ENCODE results near the gene COX10.

DNA sequence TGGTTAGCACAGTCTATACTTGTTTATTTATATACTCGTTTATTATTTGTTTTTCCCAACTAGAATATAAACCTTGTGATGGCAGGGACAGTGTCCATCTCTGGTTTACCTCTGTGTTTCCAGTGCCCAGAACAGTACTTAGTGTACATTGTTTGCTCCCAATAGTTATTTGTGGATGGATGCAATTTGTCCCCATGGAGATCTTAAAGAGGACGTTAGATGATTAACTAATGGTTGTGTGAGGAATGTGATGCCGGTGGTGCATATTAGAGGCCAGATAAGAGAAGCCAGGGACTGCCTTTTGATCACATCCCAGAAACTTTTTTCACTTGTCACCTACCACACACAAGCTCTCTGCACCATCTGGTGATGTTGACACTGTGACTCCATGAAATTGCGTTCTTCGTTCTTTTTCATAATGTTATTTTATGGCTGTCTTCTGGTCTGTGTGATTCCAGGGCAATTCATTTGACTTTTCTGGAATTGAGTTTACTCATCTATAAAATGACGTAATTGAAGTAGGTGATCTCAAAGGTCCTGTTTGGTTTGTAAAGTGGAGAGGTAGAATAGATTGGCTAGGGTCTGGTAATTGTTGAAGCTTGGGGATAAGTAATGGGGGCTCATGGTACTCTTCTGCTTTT lies 1.2 kb downstream of the COX10 start:
- TF ChIP-seq, protein P1, sequence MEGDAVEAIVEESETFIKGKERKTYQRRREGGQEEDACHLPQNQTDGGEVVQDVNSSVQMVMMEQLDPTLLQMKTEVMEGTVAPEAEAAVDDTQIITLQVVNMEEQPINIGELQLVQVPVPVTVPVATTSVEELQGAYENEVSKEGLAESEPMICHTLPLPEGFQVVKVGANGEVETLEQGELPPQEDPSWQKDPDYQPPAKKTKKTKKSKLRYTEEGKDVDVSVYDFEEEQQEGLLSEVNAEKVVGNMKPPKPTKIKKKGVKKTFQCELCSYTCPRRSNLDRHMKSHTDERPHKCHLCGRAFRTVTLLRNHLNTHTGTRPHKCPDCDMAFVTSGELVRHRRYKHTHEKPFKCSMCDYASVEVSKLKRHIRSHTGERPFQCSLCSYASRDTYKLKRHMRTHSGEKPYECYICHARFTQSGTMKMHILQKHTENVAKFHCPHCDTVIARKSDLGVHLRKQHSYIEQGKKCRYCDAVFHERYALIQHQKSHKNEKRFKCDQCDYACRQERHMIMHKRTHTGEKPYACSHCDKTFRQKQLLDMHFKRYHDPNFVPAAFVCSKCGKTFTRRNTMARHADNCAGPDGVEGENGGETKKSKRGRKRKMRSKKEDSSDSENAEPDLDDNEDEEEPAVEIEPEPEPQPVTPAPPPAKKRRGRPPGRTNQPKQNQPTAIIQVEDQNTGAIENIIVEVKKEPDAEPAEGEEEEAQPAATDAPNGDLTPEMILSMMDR (conservative IDR thresholded peaks at IDR 0.05; ENCODE audit: low read length), result no peak
- no peak for TF ChIP-seq EZH2phosphoT487 (IDR thresholded peaks at IDR 0.05; ENCODE audit: borderline replicate concordance, low read depth, low read length)

Measured in OCI-LY7 (cell line).